GM12878 (cell line): ENCODE measurements around the gene DKC1.

ENCODE experiments used
- ATF2 ChIP-seq: IDR thresholded peaks from 2 replicates; pipeline ENCODE4 v1.6.1; 2012; ENCODE audit warnings: low read length, inconsistent platforms
- BMI1 ChIP-seq: fragments of 450-650 bp; IDR thresholded peaks from 2 replicates; pipeline ENCODE4 v1.6.1; 2016; ENCODE audit warnings: mild to moderate bottlenecking, moderate library complexity, borderline replicate concordance
- NFXL1 ChIP-seq: fragments of 450-650 bp; IDR thresholded peaks from 2 replicates; pipeline ENCODE4 v1.6.1; 2017; ENCODE audit warnings: antibody characterized with exemption, mild to moderate bottlenecking, borderline replicate concordance
- SREBF2 ChIP-seq: IDR thresholded peaks from 2 replicates; pipeline ENCODE4 v1.6.1; 2012; ENCODE audit warnings: mild to moderate bottlenecking, low read length

DNA sequence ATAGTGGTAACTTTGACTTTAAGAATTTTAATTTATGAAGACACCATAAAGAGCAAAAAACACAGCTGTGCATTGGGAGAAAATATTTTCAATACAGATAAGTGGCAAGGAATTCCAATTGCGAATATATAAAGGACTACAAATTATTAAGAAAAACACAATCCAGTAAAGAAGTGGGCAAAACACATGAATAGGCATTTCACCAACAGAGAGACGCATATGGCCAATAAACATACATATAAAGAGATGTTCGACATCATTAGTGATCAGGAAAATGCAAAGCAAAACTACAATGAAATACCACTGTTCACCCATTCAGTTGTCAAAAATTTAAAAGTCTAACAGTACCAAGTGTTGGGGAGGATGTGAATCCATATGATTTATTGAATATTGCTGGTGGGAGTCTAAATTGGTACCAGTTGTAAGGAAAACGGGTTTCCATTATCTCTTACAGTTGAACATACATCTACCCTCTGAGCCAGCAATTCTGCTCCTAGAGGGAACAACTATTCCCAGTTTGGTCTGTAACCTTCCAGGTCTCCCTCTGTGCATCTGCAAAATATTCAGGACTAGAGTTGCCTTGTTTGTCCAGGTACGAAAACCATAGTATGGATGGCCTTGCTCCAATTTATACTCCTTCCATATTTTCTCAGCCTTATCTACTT is 44.3 kb downstream of the DKC1 start:
- TF ChIP-seq NFXL1 (no peak), ATF2 (no peak), BMI1 (no peak), SREBF2 (no peak)
